ENCODE measurements around the gene TUBD1. TPM values are rescaled to one million over a fixed set of nuclear protein-coding genes. Genes with fewer than 3 reads are reported as not detected.
A peak's percentile ranks its signal among the peaks of the same experiment; 100 is the strongest.

The TUBD1 gene
- total and polyA plus RNA-seq, 2 of the 13 experiments (the other 11 are each of a cell fraction or from before 2014, with no cell fraction given), result 18.2 to 25.9 TPM

GRCh38 chr17:59845595-59846393 is 46.9 kb downstream of the TUBD1 start (continued):
- TF ChIP-seq KLF6 (CRISPR knock-in tag; IDR thresholded peaks at IDR 0.05) (no peak; the same call in 1 of the 2 replicates), IKZF4 (CRISPR knock-in tag; IDR thresholded peaks at IDR 0.05; ENCODE audit: borderline replicate concordance, low read depth, not compliant biosample characterization) (no peak), ZNF713 (CRISPR knock-in tag; IDR thresholded peaks at IDR 0.05) (no peak), TSC22D2 (CRISPR knock-in tag; IDR thresholded peaks at IDR 0.05; ENCODE audit: borderline replicate concordance) (peak; percentile 75; the same call in 1 of the 2 replicates), SIN3B (IDR thresholded peaks at IDR 0.05; ENCODE audit: low read length) (no peak), ZNF484 (CRISPR knock-in tag; IDR thresholded peaks at IDR 0.05; ENCODE audit: borderline replicate concordance, low read depth) (no peak), ZNF503 (CRISPR knock-in tag; IDR thresholded peaks at IDR 0.05) (no peak), DNMT3B (CRISPR knock-in tag; conservative IDR thresholded peaks at IDR 0.05) (peak; percentile 48; the same call in 1 of the 2 replicates), MXD1 (CRISPR knock-in tag; IDR thresholded peaks at IDR 0.05) (no peak), RAD51 (IDR thresholded peaks at IDR 0.05; ENCODE audit: borderline replicate concordance) (no peak), ZNF350 (CRISPR knock-in tag; IDR thresholded peaks at IDR 0.05; ENCODE audit: borderline replicate concordance, low read depth) (no peak; the same call in 1 of the 2 replicates), GLI4 (CRISPR knock-in tag; IDR thresholded peaks at IDR 0.05; ENCODE audit: borderline replicate concordance) (no peak), TCF7L2 (IDR thresholded peaks at IDR 0.05; ENCODE audit: low read depth, low read length) (no peak), HNRNPK (IDR thresholded peaks at IDR 0.05; ENCODE audit: low read depth, low read length, poor library complexity, severe bottlenecking) (no peak), HBP1 (CRISPR knock-in tag; IDR thresholded peaks at IDR 0.05; ENCODE audit: low read depth) (no peak), GATAD2A (CRISPR knock-in tag; IDR thresholded peaks at IDR 0.05) (peak; percentile 70), HNRNPH1 (optimal IDR thresholded peaks at IDR 0.05; ENCODE audit: low read depth, low read length) (no peak), CREB1 (IDR thresholded peaks at IDR 0.05) (no peak), CREB1 (CRISPR knock-in tag; IDR thresholded peaks at IDR 0.05) (no peak), ARHGAP35 (CRISPR knock-in tag; IDR thresholded peaks at IDR 0.05; ENCODE audit: borderline replicate concordance) (no peak), ZNF740 (CRISPR knock-in tag; IDR thresholded peaks at IDR 0.05) (no peak), TIGD3 (CRISPR knock-in tag; IDR thresholded peaks at IDR 0.05; ENCODE audit: borderline replicate concordance) (no peak), NR0B2 (CRISPR knock-in tag; IDR thresholded peaks at IDR 0.05) (no peak)
